Measurements from ENCODE around the gene IER5L. TPM values are rescaled to one million over a fixed set of nuclear protein-coding genes. Genes with fewer than 3 reads are reported as not detected.

Gene IER5L
- total RNA-seq, 4 donors from 2014 or later, result 10.9 to 16.1 (median 12.6) TPM

DNA sequence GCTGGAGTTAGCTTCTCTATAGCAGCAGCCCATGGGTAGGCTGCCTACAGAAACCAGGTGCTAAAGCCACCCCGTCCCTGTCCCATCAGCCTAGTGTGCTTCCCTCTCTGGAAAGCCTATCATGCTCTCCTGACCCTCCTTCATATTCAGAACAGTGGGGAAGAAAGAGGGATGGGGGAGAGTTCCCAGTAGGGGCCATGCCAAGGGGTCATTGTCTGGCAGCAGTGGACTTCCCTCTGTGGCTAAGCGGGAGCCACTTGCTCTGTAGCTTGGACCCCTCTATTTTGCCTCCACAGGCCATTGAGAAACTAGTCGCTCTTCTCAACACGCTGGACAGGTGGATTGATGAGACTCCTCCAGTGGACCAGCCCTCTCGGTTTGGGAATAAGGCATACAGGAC lies 49.4 kb downstream of the IER5L start:
- intact Hi-C loops (cut with DNase I; ENCODE audit: low total_unique reads), result no loop called here
- TF ChIP-seq, protein P1, sequence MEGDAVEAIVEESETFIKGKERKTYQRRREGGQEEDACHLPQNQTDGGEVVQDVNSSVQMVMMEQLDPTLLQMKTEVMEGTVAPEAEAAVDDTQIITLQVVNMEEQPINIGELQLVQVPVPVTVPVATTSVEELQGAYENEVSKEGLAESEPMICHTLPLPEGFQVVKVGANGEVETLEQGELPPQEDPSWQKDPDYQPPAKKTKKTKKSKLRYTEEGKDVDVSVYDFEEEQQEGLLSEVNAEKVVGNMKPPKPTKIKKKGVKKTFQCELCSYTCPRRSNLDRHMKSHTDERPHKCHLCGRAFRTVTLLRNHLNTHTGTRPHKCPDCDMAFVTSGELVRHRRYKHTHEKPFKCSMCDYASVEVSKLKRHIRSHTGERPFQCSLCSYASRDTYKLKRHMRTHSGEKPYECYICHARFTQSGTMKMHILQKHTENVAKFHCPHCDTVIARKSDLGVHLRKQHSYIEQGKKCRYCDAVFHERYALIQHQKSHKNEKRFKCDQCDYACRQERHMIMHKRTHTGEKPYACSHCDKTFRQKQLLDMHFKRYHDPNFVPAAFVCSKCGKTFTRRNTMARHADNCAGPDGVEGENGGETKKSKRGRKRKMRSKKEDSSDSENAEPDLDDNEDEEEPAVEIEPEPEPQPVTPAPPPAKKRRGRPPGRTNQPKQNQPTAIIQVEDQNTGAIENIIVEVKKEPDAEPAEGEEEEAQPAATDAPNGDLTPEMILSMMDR (IDR thresholded peaks at IDR 0.05), result no peak
- TF ChIP-seq POLR2A (IDR thresholded peaks at IDR 0.05), result no peak
- DNase-seq (ENCODE audit: low spot score in 2 of 2), result no peak
- 93 to 94% methylated on average over 5 of the region's 5 CpGs for WGBS, 2 donors
- H3K4me3 ChIP-seq (ENCODE audit: low read depth, poor library complexity, severe bottlenecking), result no peak overlapping the region

DNA sequence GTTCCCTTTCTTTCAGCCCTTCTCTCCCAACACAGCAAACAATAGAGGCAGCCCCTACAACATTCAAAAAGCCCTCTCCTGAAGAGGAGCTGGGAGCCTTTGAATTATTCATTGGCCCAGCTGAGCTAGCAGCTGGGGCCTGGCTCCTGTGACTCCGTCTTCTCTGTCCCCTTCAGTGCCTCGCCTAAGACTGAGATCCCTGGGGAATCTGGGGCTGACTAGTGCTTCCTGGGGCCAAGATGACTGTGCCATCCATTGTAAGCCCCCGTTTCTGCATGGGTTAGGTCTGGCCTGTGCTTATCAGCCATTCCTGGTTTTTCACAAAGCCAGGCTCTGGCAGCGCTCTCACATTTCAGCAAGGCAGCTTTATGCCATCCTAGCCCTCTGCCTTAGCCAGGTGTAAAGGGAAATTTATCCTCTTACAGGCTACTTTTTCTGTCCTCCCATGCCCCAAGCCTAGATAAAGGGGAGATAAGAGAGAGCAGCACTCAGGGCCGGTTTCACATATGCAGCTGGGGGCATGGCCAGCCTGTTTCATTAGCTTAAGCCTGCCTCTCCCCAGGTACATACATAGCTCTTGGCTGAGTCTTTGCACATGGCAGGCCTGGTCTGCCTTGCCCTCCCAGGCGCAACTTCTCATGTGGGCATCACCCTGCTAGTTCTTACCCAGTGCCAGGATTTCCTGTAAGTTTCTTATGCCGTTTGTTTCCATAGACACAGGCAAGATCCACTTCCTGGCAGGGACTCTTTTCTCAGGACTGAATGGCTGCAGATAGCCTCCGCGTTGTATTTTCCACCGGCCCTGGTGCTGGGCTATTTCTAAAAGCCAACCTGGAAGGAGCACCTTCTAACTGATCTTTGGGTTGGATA lies 51.1 kb downstream of the IER5L start:
- 75 to 76% methylated on average over 10 of the region's 10 CpGs for WGBS, 2 donors
- no peak for TF ChIP-seq POLR2A (IDR thresholded peaks at IDR 0.05)
- TF ChIP-seq, protein P1 (IDR thresholded peaks at IDR 0.05), result no peak
- intact Hi-C loops (cut with DNase I; ENCODE audit: low total_unique reads), result no loop called here
- no peak for DNase-seq (ENCODE audit: low spot score in 2 of 2)
- H3K4me3 ChIP-seq (ENCODE audit: low read depth, poor library complexity, severe bottlenecking), result no peak overlapping the region

Other genes with a start within 250 kb of the IER5L start
- gene DOLK, start 230.7 kb downstream of the IER5L start, total RNA-seq, result 10 to 100 TPM in 3 of 4 donors, 1 to 10 TPM in 1; 9.8 to 16.4 (median 11.9) TPM
- 10 to 100 TPM; 32.8 to 44.3 (median 36.1) TPM for gene NUP188, start 230.6 kb downstream of the IER5L start, total RNA-seq
- gene SH3GLB2, start 149.9 kb downstream of the IER5L start, total RNA-seq, result 100 to 1,000 TPM; 177 to 378 (median 207) TPM
- gene MIGA2, start 141.6 kb downstream of the IER5L start, total RNA-seq, result 10 to 100 TPM; 37.7 to 66.1 (median 47.4) TPM
- gene DOLPP1, start 97.2 kb downstream of the IER5L start, total RNA-seq, result 10 to 100 TPM in 2 of 4 donors, 1 to 10 TPM in 2; 7.5 to 14.0 (median 10.7) TPM
- 10 to 100 TPM; 13.7 to 78.2 (median 31.3) TPM for gene CRAT, start 67.5 kb downstream of the IER5L start, total RNA-seq
- 100 to 1,000 TPM in 1 of 4 donors, 10 to 100 TPM in 3; 62.9 to 104 (median 73.8) TPM for gene PTPA, start 66.8 kb downstream of the IER5L start, total RNA-seq